ENCODE data around the gene VWA5B1. TPM values are rescaled to one million over a fixed set of nuclear protein-coding genes. Genes with fewer than 3 reads are reported as not detected.
"Not testable (repeated sequence)": the region's sequence is repeated elsewhere in the genome, so short reads cannot be mapped to it uniquely, and the experiment has no call there.

VWA5B1 gene
- total RNA-seq, 5 donors from 2014 or later (not counting 1 experiment from before 2014, with no cell fraction given), result 0.13 to 0.18 (median 0.15) TPM; not detected in 1

- ATAC-seq (replicated peaks in 1 of 4), result no peak
- Histone ChIP-seq H3K4me1 (ENCODE audit: control insufficient read depth in 1 of 2, extremely low read depth in 1 of 2, insufficient read depth in 2 of 2, low read length in 2 of 2) (no peaks in the 10 kb centered on the region), H3K27me3 (replicated peaks in 1 of 2; ENCODE audit: control insufficient read depth in 2 of 2, extremely low read depth in 1 of 2, insufficient read depth in 2 of 2, low read length in 1 of 2) (peaks cover 0 to 8% of the 10 kb centered on the region in 2 experiments), H3K27ac (ENCODE audit: low read length) (no peak overlapping the region), H3K4me3 (ENCODE audit: control insufficient read depth in 1 of 2, extremely low read depth in 1 of 2, low read length in 1 of 2) (no peak overlapping the region), H3K9me3 (no peaks in the 10 kb centered on the region), H3K36me3 (ENCODE audit: control insufficient read depth in 2 of 2, extremely low read depth in 1 of 2, insufficient read depth in 1 of 2, low read length in 1 of 2) (no peaks in the 10 kb centered on the region)
- peaks cover 23 to 25% of the 10 kb centered on the region in 2 donors for H3K27me3 Mint-ChIP-seq
- DNase-seq, result no peak
- peaks cover 0 to 2% (median 0%) of the 10 kb centered on the region in 3 donors for H3K9me3 Mint-ChIP-seq
- CTCF ChIA-PET, result no interaction called here
- no peaks in the 10 kb centered on the region for H3K4me1 Mint-ChIP-seq
- no peak overlapping the region for H3K27ac Mint-ChIP-seq
- WGBS (ENCODE audit: insufficient coverage), result 64% methylated on average over 2 of the region's 6 CpGs
- no peaks in the 10 kb centered on the region for H3K36me3 Mint-ChIP-seq
- H3K4me3 Mint-ChIP-seq, result no peak overlapping the region
- POLR2A ChIA-PET, result no interaction called here
Measured at GRCh38 chr1:20266642-20267041, 24.0 kb upstream of the VWA5B1 start.

GRCh38 chr1:20271498-20272400, 18.9 kb upstream of the VWA5B1 start:
- CTCF ChIA-PET, result no interaction called here
- Mint-ChIP-seq H3K27me3 (peaks cover 32 to 41% of the 10 kb centered on the region in 2 donors), H3K9me3 (peaks cover 0 to 2% (median 0%) of the 10 kb centered on the region in 3 donors), H3K36me3 (no peaks in the 10 kb centered on the region), H3K27ac (no peak overlapping the region), H3K4me3 (no peak overlapping the region), H3K4me1 (no peaks in the 10 kb centered on the region)
- Histone ChIP-seq H3K4me1 (ENCODE audit: control insufficient read depth in 1 of 2, extremely low read depth in 1 of 2, insufficient read depth in 2 of 2, low read length in 2 of 2) (no peaks in the 10 kb centered on the region), H3K4me3 (ENCODE audit: control insufficient read depth in 1 of 2, extremely low read depth in 1 of 2, low read length in 1 of 2) (no peak overlapping the region), H3K9me3 (no peaks in the 10 kb centered on the region), H3K27ac (ENCODE audit: low read length) (no peak overlapping the region), H3K27me3 (replicated peaks in 1 of 2; ENCODE audit: control insufficient read depth in 2 of 2, extremely low read depth in 1 of 2, insufficient read depth in 2 of 2, low read length in 1 of 2) (peaks cover 0 to 20% of the 10 kb centered on the region in 2 experiments), H3K36me3 (ENCODE audit: control insufficient read depth in 2 of 2, extremely low read depth in 1 of 2, insufficient read depth in 1 of 2, low read length in 1 of 2) (no peaks in the 10 kb centered on the region)
- DNase-seq, result no peak
- 49% methylated on average over 7 of the region's 11 CpGs for WGBS (ENCODE audit: insufficient coverage)
- no peak for ATAC-seq (replicated peaks in 1 of 4)
- POLR2A ChIA-PET, result no interaction called here

- DNase-seq; POLR2A ChIA-PET; H3K4me3 ChIP-seq (ENCODE audit: control insufficient read depth in 1 of 2, extremely low read depth in 1 of 2, low read length in 1 of 2); H3K4me1 ChIP-seq (ENCODE audit: control insufficient read depth in 1 of 2, extremely low read depth in 1 of 2, insufficient read depth in 2 of 2, low read length in 2 of 2); H3K27ac Mint-ChIP-seq; H3K4me3 Mint-ChIP-seq; H3K36me3 Mint-ChIP-seq; H3K9me3 ChIP-seq; CTCF ChIA-PET; H3K36me3 ChIP-seq (ENCODE audit: control insufficient read depth in 2 of 2, extremely low read depth in 1 of 2, insufficient read depth in 1 of 2, low read length in 1 of 2); H3K9me3 Mint-ChIP-seq; H3K27ac ChIP-seq (ENCODE audit: low read length); ATAC-seq (replicated peaks in 1 of 4); H3K4me1 Mint-ChIP-seq: not testable (repeated sequence)
- H3K27me3 ChIP-seq (replicated peaks in 1 of 2; ENCODE audit: control insufficient read depth in 2 of 2, extremely low read depth in 1 of 2, insufficient read depth in 2 of 2, low read length in 1 of 2), result peaks cover 0 to 24% of the 10 kb centered on the region in 2 experiments
- peaks cover 35% of the 10 kb centered on the region in 2 donors for H3K27me3 Mint-ChIP-seq
Measured at GRCh38 chr1:20273716-20274115, 17.0 kb upstream of the VWA5B1 start.

GRCh38 chr1:20275319-20275925, 15.3 kb upstream of the VWA5B1 start:
- 32% methylated on average over 3 of the region's 7 CpGs for WGBS (ENCODE audit: insufficient coverage)
- H3K27ac ChIP-seq (ENCODE audit: low read length), result no peak overlapping the region
- H3K4me3 ChIP-seq (ENCODE audit: control insufficient read depth in 1 of 2, extremely low read depth in 1 of 2, low read length in 1 of 2), result no peak overlapping the region
- ATAC-seq (replicated peaks in 1 of 4), result no peak
- no peaks in the 10 kb centered on the region for H3K9me3 ChIP-seq
- no peak for DNase-seq
- ChIA-PET POLR2A (no interaction called here), CTCF (no interaction called here)
- no peaks in the 10 kb centered on the region for H3K36me3 ChIP-seq (ENCODE audit: control insufficient read depth in 2 of 2, extremely low read depth in 1 of 2, insufficient read depth in 1 of 2, low read length in 1 of 2)
- H3K27ac Mint-ChIP-seq, result no peak overlapping the region
- no peaks in the 10 kb centered on the region for H3K4me1 Mint-ChIP-seq
- peaks cover 0 to 2% (median 0%) of the 10 kb centered on the region in 3 donors for H3K9me3 Mint-ChIP-seq
- no peaks in the 10 kb centered on the region for H3K36me3 Mint-ChIP-seq
- peaks cover 0 to 30% of the 10 kb centered on the region in 2 experiments for H3K27me3 ChIP-seq (replicated peaks in 1 of 2; ENCODE audit: control insufficient read depth in 2 of 2, extremely low read depth in 1 of 2, insufficient read depth in 2 of 2, low read length in 1 of 2)
- peaks cover 30 to 32% of the 10 kb centered on the region in 2 donors for H3K27me3 Mint-ChIP-seq
- no peak overlapping the region for H3K4me3 Mint-ChIP-seq
- H3K4me1 ChIP-seq (ENCODE audit: control insufficient read depth in 1 of 2, extremely low read depth in 1 of 2, insufficient read depth in 2 of 2, low read length in 2 of 2), result no peaks in the 10 kb centered on the region

GRCh38 chr1:20276485-20277159, 14.1 kb upstream of the VWA5B1 start:
- ATAC-seq (replicated peaks in 1 of 4), result no peak
- H3K4me3 Mint-ChIP-seq, result no peak overlapping the region
- ChIA-PET CTCF (no interaction called here), POLR2A (no interaction called here)
- Histone ChIP-seq H3K4me1 (ENCODE audit: control insufficient read depth in 1 of 2, extremely low read depth in 1 of 2, insufficient read depth in 2 of 2, low read length in 2 of 2) (no peaks in the 10 kb centered on the region), H3K27ac (ENCODE audit: low read length) (no peak overlapping the region), H3K9me3 (no peaks in the 10 kb centered on the region), H3K27me3 (replicated peaks in 1 of 2; ENCODE audit: control insufficient read depth in 2 of 2, extremely low read depth in 1 of 2, insufficient read depth in 2 of 2, low read length in 1 of 2) (peaks cover 0 to 30% of the 10 kb centered on the region in 2 experiments), H3K4me3 (ENCODE audit: control insufficient read depth in 1 of 2, extremely low read depth in 1 of 2, low read length in 1 of 2) (no peak overlapping the region), H3K36me3 (ENCODE audit: control insufficient read depth in 2 of 2, extremely low read depth in 1 of 2, insufficient read depth in 1 of 2, low read length in 1 of 2) (no peaks in the 10 kb centered on the region)
- 77% methylated on average over 9 of the region's 12 CpGs for WGBS (ENCODE audit: insufficient coverage)
- no peaks in the 10 kb centered on the region for H3K9me3 Mint-ChIP-seq
- H3K27me3 Mint-ChIP-seq, result peaks cover 30 to 33% of the 10 kb centered on the region in 2 donors
- no peak for DNase-seq
- no peaks in the 10 kb centered on the region for H3K4me1 Mint-ChIP-seq
- no peak overlapping the region for H3K27ac Mint-ChIP-seq
- H3K36me3 Mint-ChIP-seq, result no peaks in the 10 kb centered on the region

GRCh38 chr1:20278692-20279130, 12.0 kb upstream of the VWA5B1 start:
- H3K4me1 Mint-ChIP-seq, result no peaks in the 10 kb centered on the region
- Histone ChIP-seq H3K27ac (ENCODE audit: low read length) (no peak overlapping the region), H3K9me3 (no peaks in the 10 kb centered on the region), H3K27me3 (replicated peaks in 1 of 2; ENCODE audit: control insufficient read depth in 2 of 2, extremely low read depth in 1 of 2, insufficient read depth in 2 of 2, low read length in 1 of 2) (peaks cover 0 to 33% of the 10 kb centered on the region in 2 experiments), H3K4me3 (ENCODE audit: control insufficient read depth in 1 of 2, extremely low read depth in 1 of 2, low read length in 1 of 2) (no peak overlapping the region), H3K36me3 (ENCODE audit: control insufficient read depth in 2 of 2, extremely low read depth in 1 of 2, insufficient read depth in 1 of 2, low read length in 1 of 2) (no peaks in the 10 kb centered on the region), H3K4me1 (ENCODE audit: control insufficient read depth in 1 of 2, extremely low read depth in 1 of 2, insufficient read depth in 2 of 2, low read length in 2 of 2) (no peaks in the 10 kb centered on the region)
- CTCF ChIA-PET, result no interaction called here
- POLR2A ChIA-PET, result no interaction called here
- ATAC-seq (replicated peaks in 1 of 4), result no peak
- no peak for DNase-seq
- H3K27ac Mint-ChIP-seq, result no peak overlapping the region
- no peaks in the 10 kb centered on the region for H3K9me3 Mint-ChIP-seq
- WGBS (ENCODE audit: insufficient coverage), result 100% methylated on average over 1 of the region's 4 CpGs
- H3K27me3 Mint-ChIP-seq, result peaks cover 31 to 40% of the 10 kb centered on the region in 2 donors
- H3K4me3 Mint-ChIP-seq, result no peak overlapping the region
- no peaks in the 10 kb centered on the region for H3K36me3 Mint-ChIP-seq
